OCI-M1 (cell line): Measurements from ENCODE around the gene FRMD8.

Experiments used
- DNase-seq: peaks from one replicate; lab custom pipeline; 2025; lab: John Stamatoyannopoulos, UW

Gene FRMD8

GRCh38 chr11:65425105-65425970 is 38.9 kb downstream of the FRMD8 start:
- peak; percentile 86 for DNase-seq

DNA sequence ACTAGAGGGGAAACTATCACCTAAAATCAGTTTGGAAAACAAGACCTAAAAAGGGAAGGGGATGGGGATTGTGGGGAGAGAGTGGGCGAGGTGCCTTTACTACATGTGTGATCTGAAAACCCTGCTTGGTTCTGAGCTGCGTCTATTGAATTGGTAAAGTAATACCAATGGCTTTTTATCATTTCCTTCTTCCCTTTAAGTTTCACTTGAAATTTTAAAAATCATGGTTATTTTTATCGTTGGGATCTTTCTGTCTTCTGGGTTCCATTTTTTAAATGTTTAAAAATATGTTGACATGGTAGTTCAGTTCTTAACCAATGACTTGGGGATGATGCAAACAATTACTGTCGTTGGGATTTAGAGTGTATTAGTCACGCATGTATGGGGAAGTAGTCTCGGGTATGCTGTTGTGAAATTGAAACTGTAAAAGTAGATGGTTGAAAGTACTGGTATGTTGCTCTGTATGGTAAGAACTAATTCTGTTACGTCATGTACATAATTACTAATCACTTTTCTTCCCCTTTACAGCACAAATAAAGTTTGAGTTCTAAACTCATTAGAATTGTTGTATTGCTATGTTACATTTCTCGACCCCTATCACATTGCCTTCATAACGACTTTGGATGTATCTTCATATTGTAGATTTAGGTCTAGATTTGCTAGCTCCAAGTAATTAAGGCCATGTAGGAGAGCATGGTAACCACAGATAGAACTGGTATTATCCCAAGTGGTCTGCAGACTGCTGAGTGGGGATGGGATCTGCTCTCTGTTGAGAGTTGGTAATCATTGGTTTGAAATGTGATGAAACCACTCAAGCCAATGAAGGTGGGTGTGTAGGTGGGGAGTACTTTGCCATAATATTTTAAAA is 39.8 kb downstream of the FRMD8 start:
- DNase-seq = peak; percentile 92

DNA sequence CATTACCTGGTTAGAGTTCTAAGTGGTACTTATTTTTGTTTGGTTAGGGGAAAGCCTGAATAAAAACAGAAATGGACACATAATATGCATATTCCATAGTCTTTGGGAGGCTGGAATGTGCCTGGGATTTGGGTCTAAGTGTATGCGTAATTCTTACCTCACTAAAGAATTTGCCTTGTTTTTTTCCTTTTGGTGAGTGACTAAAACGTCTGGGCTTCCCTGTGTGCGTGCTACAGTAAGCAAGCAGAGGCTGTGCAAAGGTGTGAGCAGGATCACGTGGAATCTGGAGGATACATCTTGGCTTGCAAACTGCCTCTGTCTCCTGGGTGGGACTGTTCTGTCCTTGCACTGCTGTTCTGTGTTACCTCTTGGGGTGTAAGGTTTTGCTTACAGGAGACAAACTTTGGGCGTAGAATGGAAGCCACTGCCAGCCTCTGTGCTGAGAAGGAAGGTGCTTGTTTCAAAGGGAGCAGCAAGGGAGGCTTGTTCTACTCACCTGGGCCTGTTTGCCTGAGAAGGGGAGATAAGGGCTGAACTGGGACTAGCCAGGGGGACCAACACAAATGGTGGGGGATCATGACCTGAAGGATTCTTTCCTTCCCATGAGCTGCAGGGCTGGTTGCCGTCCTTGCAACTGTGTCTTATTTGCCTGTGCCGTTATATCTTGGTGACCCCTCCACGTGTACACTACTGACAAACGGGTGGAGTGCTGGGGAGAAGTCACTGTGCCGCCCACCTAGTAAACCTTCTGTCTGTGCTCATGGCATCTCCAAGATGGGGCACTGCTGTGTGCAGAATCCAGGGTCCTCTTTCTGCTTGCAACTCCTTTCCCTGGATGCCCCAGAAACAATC is 40.6 kb downstream of the FRMD8 start:
- DNase-seq = peak; percentile 92

GRCh38 chr11:65427691-65428577 is 41.5 kb downstream of the FRMD8 start:
- peak; percentile 83 for DNase-seq

DNA sequence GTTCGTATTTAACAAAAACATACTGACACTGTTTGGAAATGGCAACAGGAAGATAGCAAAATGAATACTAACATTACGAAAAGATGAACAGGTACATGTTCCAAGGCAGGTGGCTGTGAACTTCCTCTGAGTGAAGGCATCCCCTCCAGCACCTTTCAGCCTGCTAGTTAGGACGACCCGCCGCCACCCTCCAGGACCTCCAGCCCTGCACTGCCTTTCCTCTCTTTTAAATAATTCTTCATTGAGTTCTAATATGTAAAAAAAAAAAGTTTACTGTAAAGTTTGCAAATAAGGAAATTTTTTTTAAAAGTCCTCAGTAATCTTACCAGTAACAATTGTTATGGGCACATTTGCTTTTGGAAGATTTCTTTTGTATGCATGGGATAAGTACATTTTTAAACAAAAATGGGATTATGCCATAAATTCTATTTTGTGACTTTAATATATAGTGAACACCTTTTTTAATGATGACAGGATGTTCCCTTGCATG is 42.2 kb downstream of the FRMD8 start:
- DNase-seq = no peak

DNA sequence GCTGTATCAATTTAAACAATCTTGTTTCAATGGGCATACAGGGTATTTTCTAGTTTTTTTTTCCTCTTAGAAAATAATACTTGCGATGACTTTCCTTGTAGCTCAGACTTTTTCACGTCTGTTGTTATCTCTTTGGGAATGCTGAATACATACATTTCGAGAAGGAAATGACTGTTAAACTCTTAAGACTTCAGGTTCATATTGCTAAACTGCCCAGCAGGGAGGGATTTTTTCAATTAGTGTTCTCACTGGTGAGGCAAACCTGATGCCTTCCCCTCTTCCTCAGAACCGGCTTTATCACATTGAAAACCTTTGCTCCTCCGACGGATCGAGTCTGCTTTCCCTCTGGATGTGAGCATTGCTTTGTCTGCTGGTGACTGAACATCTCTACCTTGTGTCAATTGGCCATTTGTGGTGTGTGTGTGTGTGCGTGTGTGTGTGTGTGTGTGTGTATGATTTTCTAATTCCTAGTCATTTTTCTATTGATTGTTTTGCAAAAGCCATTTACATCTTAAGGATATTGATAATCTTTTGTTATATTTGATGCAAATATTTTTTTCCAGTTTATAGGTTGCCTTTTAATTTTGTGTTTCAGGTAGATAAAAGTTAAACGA is 42.7 kb downstream of the FRMD8 start:
- peak; percentile 70 for DNase-seq

- peak; percentile 79 for DNase-seq
Measured at GRCh38 chr11:65429724-65430405, 43.4 kb downstream of the FRMD8 start.

GRCh38 chr11:65430406-65431217 is 44.2 kb downstream of the FRMD8 start:
- DNase-seq = no peak

DNA sequence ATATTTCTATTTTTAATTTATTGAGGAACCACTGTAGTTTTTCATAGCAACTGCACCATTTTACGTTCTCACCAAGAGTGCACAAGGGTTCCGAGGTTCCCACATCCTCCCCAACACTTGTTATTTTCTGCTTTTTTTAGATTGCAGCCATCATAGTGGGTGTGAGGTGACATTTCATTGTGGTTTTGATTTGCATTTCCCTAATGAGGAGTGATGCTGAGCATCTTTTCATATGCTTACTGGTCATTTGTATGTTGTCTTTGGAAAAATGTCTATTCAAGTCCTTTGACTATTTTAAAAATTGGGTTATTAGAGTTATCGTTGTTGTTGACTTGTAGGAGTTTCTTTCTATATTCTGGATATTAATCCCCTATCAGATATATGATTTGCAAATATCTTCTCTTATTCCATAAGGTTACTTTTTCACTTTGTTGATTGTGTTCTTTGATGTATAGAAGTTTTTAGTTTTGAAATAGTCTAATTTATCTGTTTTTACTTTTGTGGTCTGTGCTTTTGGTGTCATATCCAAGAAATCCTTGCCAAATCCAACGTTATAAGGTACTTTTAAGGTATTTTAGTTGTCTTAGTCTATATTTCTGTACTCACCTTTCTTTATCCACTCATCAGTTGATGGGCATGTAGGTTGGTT is 45.1 kb downstream of the FRMD8 start:
- DNase-seq = no peak

DNA sequence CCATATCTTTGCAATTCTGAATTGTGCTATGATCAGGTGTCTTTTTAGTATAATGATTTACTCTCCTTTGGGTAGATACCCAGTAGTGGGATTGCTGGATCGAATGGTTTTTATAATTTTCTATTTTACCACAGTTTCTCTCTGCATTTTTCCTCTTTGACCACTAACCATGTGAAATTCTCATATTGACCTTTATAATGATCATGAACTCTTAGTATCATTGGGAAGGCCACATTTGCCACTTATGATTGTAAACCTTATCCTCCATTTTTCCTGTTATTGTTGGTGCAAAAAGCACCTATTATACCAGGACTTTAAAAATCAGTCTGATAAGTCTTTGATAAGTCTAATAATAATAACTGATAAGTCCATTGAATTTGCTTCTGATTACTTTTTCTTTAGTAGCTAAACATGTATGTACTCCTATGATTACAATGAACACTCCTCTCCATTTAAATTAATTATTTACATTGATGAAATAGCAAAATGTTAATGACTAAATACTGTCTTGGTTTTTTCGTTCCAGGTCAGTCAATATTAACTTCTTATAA is 45.7 kb downstream of the FRMD8 start:
- no peak for DNase-seq

GRCh38 chr11:65432686-65433582 is 46.5 kb downstream of the FRMD8 start:
- DNase-seq = peak; percentile 80

GRCh38 chr11:65433657-65434056 is 47.2 kb downstream of the FRMD8 start:
- no peak for DNase-seq

- DNase-seq = no peak
Measured at GRCh38 chr11:65434057-65434666, 47.7 kb downstream of the FRMD8 start.

- no peak for DNase-seq
Measured at GRCh38 chr11:65434667-65435410, 48.4 kb downstream of the FRMD8 start.

GRCh38 chr11:65435411-65435931 is 49.0 kb downstream of the FRMD8 start:
- no peak for DNase-seq

- DNase-seq = no peak
Measured at GRCh38 chr11:65435981-65436411, 49.6 kb downstream of the FRMD8 start.
